GM23338 (cell line): Measurements from ENCODE around the gene ISCA1. TPM values are rescaled to one million over a fixed set of nuclear protein-coding genes. Genes with fewer than 3 reads are reported as not detected.

Experiments
- ATAC-seq: fragments of 200-7000 bp; cut with Tn5 transposase; 3 replicates; pipeline ENCODE4 v1.9.1; 2020
- DNase-seq: peaks from one replicate; pipeline ENCODE4 v3.0.0-alpha.2; 2015; ENCODE audit warnings: low spot score
- H2AFZ ChIP-seq: fragments of 200-600 bp; sonication (generic); 2 replicates; pipeline ENCODE4 v1.8.0; 2016; ENCODE audit warnings: antibody characterized with exemption, mild to moderate bottlenecking, moderate library complexity
- H3F3A ChIP-seq: fragments of 200-600 bp; sonication (generic); replicated peaks from 2 replicates; pipeline ENCODE4 v1.8.0; 2017; ENCODE audit warnings: antibody characterized with exemption, mixed run types, low read depth
- H3K27ac ChIP-seq: fragments of 200-600 bp; sonication (generic); 2 replicates; pipeline ENCODE4 v1.6.1; 2016; ENCODE audit warnings: low read depth
- H3K27me3 ChIP-seq: fragments of 200-600 bp; sonication (generic); 2 replicates; pipeline ENCODE4 v1.8.0; 2016; ENCODE audit warnings: mild to moderate bottlenecking, mixed run types, moderate library complexity; ENCODE audit not compliant: insufficient read depth
- H3K36me3 ChIP-seq: fragments of 200-600 bp; sonication (generic); 2 replicates; pipeline ENCODE4 v1.8.0; 2016; ENCODE audit warnings: mild to moderate bottlenecking; ENCODE audit not compliant: insufficient read depth
- H3K4me1 ChIP-seq: fragments of 200-600 bp; sonication (generic); 2 replicates; pipeline ENCODE4 v1.8.0; 2016; ENCODE audit warnings: mild to moderate bottlenecking, moderate library complexity; ENCODE audit not compliant: insufficient read depth
- H3K4me2 ChIP-seq: fragments of 200-600 bp; sonication (generic); 2 replicates; pipeline ENCODE4 v1.7.1; 2017; ENCODE audit warnings: mixed run types
- H3K4me3 ChIP-seq: fragments of 200-600 bp; sonication (generic); 2 replicates; pipeline ENCODE4 v1.6.1; 2016; ENCODE audit warnings: mixed run types
- H3K79me2 ChIP-seq: fragments of 200-600 bp; sonication (generic); replicated peaks from 2 replicates; pipeline ENCODE4 v1.8.0; 2017; ENCODE audit warnings: mild to moderate bottlenecking; ENCODE audit not compliant: insufficient read depth
- H3K9me2 ChIP-seq: fragments of 200-600 bp; sonication (generic); 2 replicates; pipeline ENCODE4 v1.8.0; 2017; ENCODE audit not compliant: insufficient read depth
- H4K20me1 ChIP-seq: fragments of 200-600 bp; sonication (generic); replicated peaks from 2 replicates; pipeline ENCODE4 v1.8.0; 2017; ENCODE audit warnings: mild to moderate bottlenecking; ENCODE audit not compliant: insufficient read depth
- H3K27ac Mint-ChIP-seq: 2 replicates; pipeline ENCODE4 v1.8.0; 2020; ENCODE audit warnings: inconsistent platforms, mild to moderate bottlenecking, moderate library complexity, mixed read lengths
- H3K27me3 Mint-ChIP-seq: 3 replicates; pipeline ENCODE4 v1.8.0; 2022; ENCODE audit warnings: low read depth, mild to moderate bottlenecking, moderate library complexity, mixed read lengths, inconsistent platforms; ENCODE audit not compliant: insufficient read depth, poor library complexity
- H3K36me3 Mint-ChIP-seq: 3 replicates; pipeline ENCODE4 v1.8.0; 2021; ENCODE audit warnings: low read depth, mild to moderate bottlenecking, inconsistent platforms, moderate library complexity, mixed read lengths
- H3K4me1 Mint-ChIP-seq: 3 replicates; pipeline ENCODE4 v1.8.0; 2020; ENCODE audit warnings: mild to moderate bottlenecking, inconsistent platforms, mixed read lengths
- H3K4me3 Mint-ChIP-seq: 3 replicates; pipeline ENCODE4 v1.8.0; 2021; ENCODE audit warnings: moderate library complexity, mild to moderate bottlenecking, inconsistent platforms, mixed read lengths
- H3K9me3 Mint-ChIP-seq: 3 replicates; pipeline ENCODE4 v1.8.0; 2020; ENCODE audit warnings: moderate library complexity, mild to moderate bottlenecking, inconsistent platforms, mixed read lengths
- CREB1 ChIP-seq: fragments of 250-450 bp; sonication (Bioruptor Pico); IDR thresholded peaks from 2 replicates; pipeline ENCODE4 v1.5.0; 2020; ENCODE audit warnings: low read depth, mild to moderate bottlenecking, moderate library complexity
- CTCF ChIP-seq, 2 experiments: fragments of 200-600 bp in 1 of 2; sonication (generic) in 1 of 2; conservative IDR thresholded peaks; 2 replicates each; pipeline versions ENCODE4 v1.5.1 to v1.6.1; 2016 to 2017; ENCODE audit warnings: antibody characterized with exemption in 2 of 2, low read depth in 2 of 2, mild to moderate bottlenecking in 2 of 2, moderate library complexity in 1 of 2
- EZH2 ChIP-seq: fragments of 200-600 bp; sonication (generic); IDR thresholded peaks from one replicate; pipeline ENCODE4 v1.8.0; 2017; ENCODE audit warnings: antibody characterized with exemption, mild to moderate bottlenecking, low read depth; ENCODE audit not compliant: unreplicated experiment
- REST ChIP-seq: IDR thresholded peaks from one replicate; pipeline ENCODE4 v1.6.1; 2018; ENCODE audit warnings: antibody characterized with exemption; ENCODE audit not compliant: unreplicated experiment
- STAT1 ChIP-seq: IDR thresholded peaks from one replicate; pipeline ENCODE4 v1.6.1; 2016; ENCODE audit warnings: antibody characterized with exemption; ENCODE audit not compliant: unreplicated experiment
- polyA plus RNA-seq: library from polyadenylated mRNA; unstranded; fragments of >200 nt; fragmentation: Nextera tagmentation; extraction: Ambion mirVana; gene quantifications from 2 replicates; pipeline ENCODE4 v1.2.1, GENCODE V29; 2016
- total RNA-seq: library from RNA; depleted of rRNA; stranded (reverse); fragments of >200 nt; shearing (Covaris generic); gene quantifications from 2 replicates; pipeline ENCODE4 v1.2.3, GENCODE V29; 2014

ISCA1 gene
- total and polyA plus RNA-seq, 2 experiments from 2014 or later: 54.9 to 61.0 TPM

- no peak for TF ChIP-seq REST
Observed at GRCh38 chr9:86288499-86289198, 6.3 kb upstream of the ISCA1 start (continued).

- peak overlapping the region; percentile 28; the same call in 2 of the 3 replicates for H3K4me3 Mint-ChIP-seq
- Histone ChIP-seq H3F3A (no peaks in the 10 kb centered on the region), H3K9me2 (no peaks in the 10 kb centered on the region)
Observed at GRCh38 chr9:86287013-86287412, 4.7 kb upstream of the ISCA1 start.

More at GRCh38 chr9:86287013-86287412, 4.7 kb upstream of the ISCA1 start:
- TF ChIP-seq CTCF (conservative IDR thresholded peaks at IDR 0.05; ENCODE audit: low read depth in 2 of 2): peak; percentile 50 to 77
- no peak for TF ChIP-seq EZH2
- peak; percentile 85 for TF ChIP-seq CREB1 (CRISPR knock-in tag)
- no peak for TF ChIP-seq STAT1
- Histone ChIP-seq H3K4me1 (peaks cover 23% of the 10 kb centered on the region), H3K4me3 (no peak overlapping the region), H3K27me3 (no peaks in the 10 kb centered on the region), H2AFZ (no peak overlapping the region), H4K20me1 (no peaks in the 10 kb centered on the region), H3K36me3 (no peaks in the 10 kb centered on the region), H3K27ac (no peak overlapping the region), H3K4me2 (no peak overlapping the region), H3K79me2 (no peaks in the 10 kb centered on the region)
- Mint-ChIP-seq H3K27ac (peak overlapping the region; percentile 96), H3K9me3 (no peaks in the 10 kb centered on the region; the same call in 2 of the 3 replicates), H3K36me3 (no peaks in the 10 kb centered on the region), H3K4me1 (peaks cover 39% of the 10 kb centered on the region), H3K27me3 (peaks cover 13% of the 10 kb centered on the region)
- peak; percentile 92 for DNase-seq
- ATAC-seq: peak; percentile 37
